Activated T-cell treated with anti-CD3 and anti-CD28 coated beads for 24 hours (primary cell): ENCODE measurements around the gene HOXD12.

ENCODE experiments used
- DNase-seq: peaks from one replicate; pipeline ENCODE4 v3.0.0-alpha.2; 2020; ENCODE audit warnings: low read depth

The HOXD12 gene

DNA sequence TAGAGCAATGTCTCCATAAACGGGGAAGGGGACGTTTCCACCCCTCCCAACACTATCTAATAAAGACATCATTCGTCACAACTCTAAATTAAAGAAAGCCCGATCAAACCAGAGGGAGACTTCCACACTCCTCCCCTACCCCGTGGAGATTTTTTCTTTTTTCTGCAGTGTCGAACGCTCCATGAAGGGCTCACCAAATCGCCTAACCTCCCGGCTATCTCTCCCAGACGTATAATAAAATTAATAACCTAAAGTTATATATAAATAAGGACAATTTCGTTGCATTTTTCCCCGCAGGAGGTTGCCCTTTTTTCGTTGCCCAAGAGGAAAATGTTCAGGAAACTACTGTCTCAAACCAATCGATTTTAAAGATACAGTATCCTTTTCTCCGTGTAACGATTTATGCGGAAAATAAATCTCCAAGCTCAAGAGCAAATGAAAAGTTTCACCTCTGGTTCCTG, 18.2 kb upstream of the HOXD12 start:
- DNase-seq, result no peak

GRCh38 chr2:176081837-176082524, 17.6 kb upstream of the HOXD12 start:
- DNase-seq, result no peak

DNA sequence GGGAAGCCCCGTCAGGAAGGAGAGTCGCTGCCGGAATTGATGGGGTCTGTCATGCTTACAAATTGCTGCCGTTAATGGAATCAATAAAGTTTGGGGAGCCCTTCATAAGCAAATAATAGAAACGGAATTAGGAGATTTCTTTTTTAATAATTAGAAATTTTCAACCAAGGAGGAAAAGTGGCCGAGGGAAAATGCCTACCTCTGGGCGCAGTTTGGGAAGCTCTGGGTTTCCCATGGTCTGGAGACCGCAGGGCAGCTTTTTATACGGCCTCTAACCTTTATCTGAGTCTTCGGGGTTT, 17.1 kb upstream of the HOXD12 start:
- no peak for DNase-seq

DNA sequence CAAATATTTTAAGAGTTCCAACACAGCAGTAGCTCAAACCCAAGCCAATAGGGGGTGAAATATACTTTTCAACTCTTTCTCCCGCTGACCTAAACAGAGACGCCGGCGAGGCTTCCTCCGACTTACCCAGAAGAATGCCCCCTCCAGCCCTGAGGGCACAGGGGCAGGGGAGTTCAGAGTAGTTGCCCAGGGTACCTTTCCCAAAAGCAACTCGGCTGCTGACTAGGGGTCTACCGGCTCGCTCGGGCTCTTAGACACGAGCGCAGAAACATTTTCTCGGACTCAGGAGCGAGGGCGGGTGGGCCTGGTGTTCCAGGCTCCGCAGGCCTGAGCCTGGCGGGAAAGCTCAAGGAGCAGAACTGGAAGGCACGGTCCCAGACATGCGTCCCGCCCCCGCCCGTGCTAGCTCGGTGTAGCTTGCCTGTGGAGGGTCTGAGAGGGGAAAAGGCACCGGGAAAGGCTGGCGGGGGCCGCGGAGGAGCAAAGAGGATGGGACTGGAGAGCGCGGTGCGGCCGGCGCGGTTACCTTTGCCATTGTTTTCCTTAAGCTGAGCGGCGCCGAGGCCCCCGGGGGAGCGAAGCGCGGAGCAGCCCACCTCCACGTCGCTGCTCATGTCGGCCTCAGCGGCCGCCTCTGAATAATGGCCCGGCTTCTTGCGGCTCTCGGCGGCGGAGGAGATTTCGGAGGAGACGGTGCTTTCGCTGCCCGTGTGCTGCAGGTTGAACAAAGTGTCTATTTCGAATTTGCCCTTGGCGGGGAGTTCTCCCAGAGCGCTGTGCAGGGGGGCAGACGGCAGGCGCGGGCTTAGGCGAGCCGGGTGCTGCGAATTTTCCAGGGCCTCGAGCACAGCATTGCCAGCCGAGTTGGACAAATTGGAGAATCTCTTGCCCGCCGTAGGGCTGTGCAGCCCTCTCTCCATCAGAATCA, 16.5 kb upstream of the HOXD12 start:
- no peak for DNase-seq

DNA sequence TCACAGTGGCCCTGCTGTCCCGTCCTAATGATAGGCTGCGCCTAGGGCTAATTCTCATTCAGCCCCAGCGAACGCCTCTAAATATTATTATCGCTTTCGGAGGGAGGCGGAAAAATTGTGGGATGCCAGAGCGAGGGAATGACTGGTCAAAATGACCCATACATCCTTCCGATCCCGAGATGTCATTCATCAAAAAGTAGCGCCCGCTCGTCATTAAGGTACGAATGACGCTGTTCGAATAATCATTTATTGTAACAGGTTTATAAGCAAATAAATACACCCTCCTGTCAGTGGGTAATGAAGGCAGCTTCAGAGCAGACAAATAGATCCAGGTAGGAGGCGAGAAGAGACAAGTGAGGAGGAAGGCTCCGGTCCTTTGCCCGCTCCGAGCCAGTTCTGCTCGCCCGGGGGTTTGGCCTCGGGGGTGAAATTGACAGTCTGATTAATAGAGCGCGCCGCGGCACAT, 15.8 kb upstream of the HOXD12 start, which contains the start of gene EVX2:
TSS of gene EVX2 (minus strand) at position 167 of the 466 bp plus-strand sequence. CDS start 186 bp downstream, outside the sequence.
- no peak for DNase-seq

DNA sequence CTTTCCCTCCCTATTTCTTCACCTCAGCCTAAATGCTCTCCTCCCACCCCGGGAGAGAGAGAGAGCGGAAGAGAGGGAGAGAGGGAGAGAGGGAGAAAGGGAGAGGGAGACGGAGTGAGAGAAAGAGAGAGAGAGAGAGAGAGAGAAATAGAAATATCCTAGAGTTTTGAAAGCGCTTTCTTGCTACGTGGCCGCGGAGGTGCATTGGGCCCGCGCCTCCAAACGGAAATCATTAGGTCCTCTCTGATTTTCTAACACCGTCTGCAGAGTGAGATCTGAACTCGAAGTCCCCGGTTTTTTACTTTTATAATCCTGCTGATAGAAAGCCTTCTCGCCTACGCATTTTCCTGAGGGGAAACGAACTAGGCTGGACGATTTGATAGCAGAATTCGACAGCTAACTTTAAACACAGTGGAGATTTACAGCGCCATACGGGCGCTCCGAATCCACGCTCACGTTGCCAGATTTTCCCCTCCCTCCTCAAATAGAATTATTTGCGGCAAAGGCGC, 14.9 kb upstream of the HOXD12 start:
- DNase-seq, result no peak

DNA sequence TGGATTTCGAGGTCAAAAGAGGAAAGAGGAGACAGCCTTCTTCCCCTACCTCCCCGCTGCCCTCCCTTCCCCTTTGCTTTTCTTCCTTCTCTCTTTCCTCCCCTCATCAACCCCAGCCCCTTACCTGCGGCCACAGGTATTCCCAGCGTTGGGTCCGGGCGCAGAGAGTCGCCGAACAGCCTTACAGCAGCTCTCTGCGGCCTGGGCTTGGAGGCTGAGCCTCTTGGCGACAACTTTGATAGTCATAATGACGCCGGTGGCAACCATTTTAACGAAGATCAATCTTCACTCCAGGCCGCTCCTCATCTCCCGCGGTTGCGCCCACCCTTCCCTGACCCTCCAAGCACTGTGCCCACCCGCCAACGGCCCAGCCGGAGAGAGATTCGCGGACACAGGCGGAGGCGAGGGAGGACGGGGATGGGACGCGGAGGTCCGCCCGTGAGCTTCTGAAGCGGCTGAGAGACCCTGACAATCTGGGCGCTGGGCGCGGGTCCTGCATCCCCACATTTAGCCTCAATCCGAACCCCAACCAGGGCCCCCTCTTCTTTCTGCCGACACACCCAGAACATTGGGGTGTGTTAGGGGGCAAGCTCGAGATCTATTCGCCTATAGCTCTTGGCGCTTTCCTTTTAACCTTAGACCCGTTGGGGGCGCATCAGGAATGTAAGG, 14.3 kb upstream of the HOXD12 start:
- DNase-seq, result no peak

DNA sequence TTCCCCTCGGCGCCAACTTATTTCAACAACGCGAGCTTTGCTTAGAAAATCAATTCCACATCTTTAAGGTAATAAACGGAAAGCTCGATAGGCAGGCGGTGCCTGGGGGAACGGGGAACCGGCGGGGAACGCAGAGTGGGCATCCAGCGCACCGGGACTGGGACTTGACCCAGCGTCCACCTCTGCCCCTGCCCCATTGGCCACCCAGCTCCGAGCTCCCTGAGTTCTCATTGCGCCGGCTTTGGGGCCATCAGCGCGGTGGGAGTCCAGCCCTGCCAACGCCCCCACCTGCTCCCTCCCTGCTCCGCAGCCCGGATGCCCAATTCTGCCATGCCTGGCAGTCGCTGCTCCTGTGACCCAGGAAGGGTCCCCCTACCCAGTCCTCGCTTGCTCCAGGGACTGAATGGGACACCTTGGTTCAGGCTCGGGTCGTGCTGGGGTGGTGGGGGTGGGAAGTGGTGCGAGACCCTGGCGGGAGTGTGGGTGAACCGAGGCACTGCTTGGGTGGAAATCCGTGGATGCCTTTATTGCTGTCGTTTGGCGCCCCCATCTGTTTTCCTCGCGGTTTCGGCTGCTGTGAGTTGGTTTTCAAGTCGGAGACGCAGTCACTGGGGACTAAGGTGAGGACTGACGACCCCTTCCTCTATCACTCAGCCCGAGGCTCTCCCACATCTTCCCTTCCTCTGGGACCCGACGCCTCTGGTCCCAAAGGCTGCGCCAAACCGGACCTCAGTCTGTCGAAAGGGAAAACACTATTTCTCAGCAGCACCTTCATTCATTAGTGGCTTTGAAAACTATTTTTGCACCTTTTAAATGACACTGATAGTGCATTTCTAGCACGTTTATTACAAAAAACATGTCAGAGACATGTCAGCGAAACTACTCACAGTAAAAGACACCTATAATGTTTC, 13.5 kb upstream of the HOXD12 start:
- no peak for DNase-seq

GRCh38 chr2:176087330-176088047, 12.1 kb upstream of the HOXD12 start:
- DNase-seq, result no peak

DNA sequence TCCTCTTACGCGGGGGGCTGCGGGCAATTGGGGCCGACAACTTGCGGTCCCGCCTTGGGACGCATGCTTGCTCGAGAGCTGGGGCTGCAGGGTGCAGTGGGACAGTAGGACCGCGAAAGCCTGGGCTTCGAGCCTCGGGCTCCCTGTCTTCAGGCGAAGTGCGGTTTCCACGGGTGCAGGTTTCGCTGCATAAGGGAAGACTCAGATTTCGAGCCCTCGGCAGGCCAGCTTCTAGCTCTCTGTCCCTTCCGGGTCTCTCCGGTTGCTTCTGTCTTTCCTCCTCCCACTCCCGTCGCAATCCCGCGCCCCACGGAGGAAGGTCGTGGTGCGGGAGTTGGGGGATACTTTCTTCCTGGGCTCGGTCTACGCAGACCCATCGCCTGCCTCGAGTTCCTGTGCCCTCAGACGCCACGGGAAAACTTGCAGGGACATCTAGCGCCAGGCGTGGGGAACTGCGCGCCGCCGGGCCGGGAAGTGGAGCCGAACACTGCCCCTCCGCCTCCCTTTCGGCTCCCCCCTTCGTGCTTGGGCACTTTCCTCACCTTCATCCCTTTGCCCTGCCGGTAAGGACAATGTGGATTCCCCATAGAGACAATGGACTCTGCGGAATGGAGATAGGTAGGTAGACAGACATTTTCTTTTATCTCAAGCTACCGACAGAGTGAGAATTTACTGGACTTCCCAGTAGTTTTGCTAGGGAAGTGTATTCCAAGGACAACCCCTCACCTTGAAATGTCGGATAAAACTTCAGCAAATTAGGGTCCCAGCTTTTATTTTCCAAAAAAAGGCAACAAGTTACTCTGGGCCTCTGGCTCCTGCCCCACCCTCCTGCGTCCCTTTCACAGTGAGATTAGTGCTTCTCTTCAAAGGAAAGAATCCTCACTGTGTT, 11.3 kb upstream of the HOXD12 start:
- no peak for DNase-seq

DNA sequence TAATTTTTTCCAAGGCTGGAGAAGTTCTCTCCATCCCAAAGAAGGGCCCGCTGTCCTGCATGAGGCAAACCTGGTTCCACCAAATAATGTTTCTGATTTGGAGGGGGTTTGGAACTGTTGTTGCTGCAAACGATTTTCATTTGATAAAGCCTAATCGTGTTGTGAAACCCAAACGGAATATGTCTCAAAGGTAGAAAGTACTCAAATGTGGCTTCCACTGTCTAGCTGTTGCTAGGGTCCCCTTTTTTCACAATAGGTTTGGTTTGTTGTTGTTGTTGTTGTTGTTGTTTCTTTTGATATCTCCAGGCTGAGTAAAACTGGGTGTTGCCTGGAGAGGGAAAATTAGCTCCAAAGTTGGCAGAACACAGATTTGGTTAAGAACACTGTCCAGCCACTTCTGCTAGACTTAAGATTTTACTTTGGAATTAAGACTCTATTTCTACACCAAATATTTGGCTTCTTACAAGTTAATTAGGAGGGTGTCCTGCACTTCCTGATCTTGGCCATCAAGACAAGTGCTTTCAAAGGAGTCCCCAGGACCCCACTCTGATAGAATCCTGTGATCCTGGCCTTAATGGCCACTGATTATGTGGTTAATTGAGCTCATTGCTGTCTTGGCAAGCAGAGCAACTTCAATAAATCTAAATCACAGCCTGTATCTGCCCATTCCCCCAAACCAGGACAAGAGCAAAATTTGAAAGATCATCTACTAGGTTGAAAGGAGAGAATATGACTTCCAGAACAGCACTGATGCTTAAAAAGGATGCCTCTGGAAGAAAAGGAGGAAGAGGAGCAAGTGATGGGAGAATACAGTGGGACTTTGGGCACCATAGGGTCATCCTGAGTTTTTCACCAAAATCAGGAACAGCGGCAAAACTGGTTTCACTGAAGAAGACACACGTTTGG, 10.4 kb upstream of the HOXD12 start:
- DNase-seq, result no peak

DNA sequence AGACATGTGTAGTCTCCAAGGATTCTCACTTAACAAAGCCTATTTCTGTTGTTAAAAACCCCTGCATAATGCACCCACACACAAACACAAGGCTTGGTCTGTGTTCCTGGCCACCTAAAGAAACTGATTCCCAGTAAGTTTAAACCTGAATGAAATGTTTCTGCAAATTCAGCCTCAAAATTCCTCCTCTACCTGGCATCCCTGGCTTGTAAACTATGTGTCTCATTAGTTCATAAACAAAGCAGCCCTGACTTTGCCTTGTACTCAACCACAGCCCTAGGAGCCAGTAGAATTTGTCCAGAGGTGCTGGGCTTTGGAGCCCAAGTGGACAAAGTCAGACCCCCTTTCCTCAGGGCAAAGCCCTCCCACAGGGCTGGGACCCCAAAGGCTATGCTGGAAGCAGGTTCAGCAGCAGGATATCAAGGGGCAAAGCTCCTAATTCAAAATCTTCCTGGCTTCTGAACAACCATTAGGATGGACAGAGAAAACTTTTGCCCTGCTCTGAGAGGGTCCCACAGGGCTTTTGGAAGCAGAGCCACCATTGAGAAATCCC, 9.7 kb upstream of the HOXD12 start:
- no peak for DNase-seq

DNA sequence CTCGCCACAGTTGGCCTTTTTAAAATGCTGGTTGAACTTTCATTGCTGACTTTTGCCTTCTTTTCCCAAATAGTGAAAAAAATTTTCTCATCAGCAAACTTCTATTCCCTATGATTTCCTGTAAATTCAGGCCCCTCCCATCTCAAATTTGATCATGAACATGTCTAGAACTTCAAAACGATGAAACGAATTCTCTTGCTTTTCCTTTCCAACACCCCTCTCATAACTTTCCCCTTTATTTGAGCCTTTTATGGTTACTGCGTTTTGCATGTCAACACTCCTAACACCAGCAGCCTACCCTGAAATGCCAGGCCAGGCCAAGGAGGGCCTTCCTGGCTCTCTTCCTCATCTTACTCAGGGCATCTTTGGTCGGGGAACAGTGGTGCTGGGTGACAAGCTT, 8.7 kb upstream of the HOXD12 start:
- DNase-seq, result no peak

GRCh38 chr2:176091329-176092258, 8.0 kb upstream of the HOXD12 start:
- DNase-seq, result no peak

DNA sequence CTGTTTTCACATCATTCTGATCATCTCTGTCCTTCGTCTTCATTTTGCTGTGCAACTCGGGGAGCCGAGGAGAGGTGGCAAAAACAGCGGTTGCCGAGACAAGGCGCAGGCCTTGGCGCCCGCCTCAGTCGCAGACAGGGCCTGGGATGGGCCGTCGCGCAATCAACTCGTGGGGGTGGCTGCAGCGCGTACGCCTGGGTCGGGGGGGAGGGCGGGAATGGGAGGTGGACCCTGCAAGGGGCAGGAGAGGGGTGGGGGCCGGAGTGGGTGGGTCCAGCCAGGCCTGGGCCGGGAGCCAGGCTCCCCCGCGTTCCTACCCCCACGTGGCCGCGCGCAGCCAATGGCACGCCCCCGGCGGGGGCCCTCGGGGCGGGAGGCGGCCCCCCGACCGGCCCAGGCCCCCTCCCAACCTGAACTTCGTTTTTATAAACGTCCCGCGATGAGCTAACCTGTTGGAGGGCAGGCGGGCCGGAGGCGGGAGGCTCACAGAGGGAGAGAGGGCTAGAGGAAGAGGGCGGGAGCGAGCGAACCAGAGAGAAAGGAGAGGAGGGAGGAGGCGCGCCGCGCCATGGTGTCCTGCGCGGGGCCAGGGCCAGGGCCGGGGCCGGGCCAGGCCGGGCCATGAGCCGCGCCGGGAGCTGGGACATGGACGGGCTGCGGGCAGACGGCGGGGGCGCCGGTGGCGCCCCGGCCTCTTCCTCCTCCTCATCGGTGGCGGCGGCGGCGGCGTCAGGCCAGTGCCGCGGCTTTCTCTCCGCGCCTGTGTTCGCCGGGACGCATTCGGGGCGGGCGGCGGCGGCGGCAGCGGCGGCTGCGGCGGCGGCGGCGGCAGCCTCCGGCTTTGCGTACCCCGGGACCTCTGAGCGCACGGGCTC, 7.1 kb upstream of the HOXD12 start, which contains the start of gene HOXD13:
TSS of gene HOXD13 (plus strand) at position 452 of the 875 bp plus-strand sequence. CDS start at position 622, 170 bp downstream.
- DNase-seq, result no peak
